Measurements from ENCODE around the gene POLR3B. TPM values are rescaled to one million over a fixed set of nuclear protein-coding genes. Genes with fewer than 3 reads are reported as not detected.
"Not testable (repeated sequence)": the region's sequence is repeated elsewhere in the genome, so short reads cannot be mapped to it uniquely, and the experiment has no call there.

POLR3B gene
- polyA plus RNA-seq, 4 donors, result 1.8 to 8.0 (median 4.0) TPM

GRCh38 chr12:106380954-106381353, 23.4 kb downstream of the POLR3B start:
- peaks cover 0 to 4% (median 0%) of the 10 kb centered on the region in 3 donors for H3K4me1 ChIP-seq (ENCODE audit: control insufficient read depth in 3 of 3, insufficient read depth in 2 of 3, low read depth in 1 of 3, low read length in 2 of 3)
- peaks cover 0 to 11% of the 10 kb centered on the region in 2 donors for H3K9me3 ChIP-seq (ENCODE audit: control insufficient read depth in 2 of 2, insufficient read depth in 1 of 2, low read depth in 1 of 2, low read length in 1 of 2)
- FAIRE-seq (no peak), DNase-seq (no peak)
- no peaks in the 10 kb centered on the region for H3K27me3 ChIP-seq (ENCODE audit: control insufficient read depth in 3 of 3, insufficient read depth in 3 of 3, low read length in 3 of 3)
- H3K27ac ChIP-seq (ENCODE audit: low read depth in 1 of 3, low read length in 2 of 3), result no peak overlapping the region
- no peak overlapping the region for H3K4me3 ChIP-seq (ENCODE audit: low read depth in 1 of 3, low read length in 3 of 3)
- 88 to 94% (median 93%) methylated on average over 1 of the region's 1 CpG for WGBS, 3 donors
- H3K36me3 ChIP-seq (ENCODE audit: control insufficient read depth in 3 of 3, insufficient read depth in 2 of 3, low read depth in 1 of 3, low read length in 3 of 3), result peaks cover 4 to 13% (median 7%) of the 10 kb centered on the region in 3 donors

GRCh38 chr12:106381866-106382265, 24.3 kb downstream of the POLR3B start:
- 78 to 85% (median 84%) methylated on average over 4 of the region's 4 CpGs for WGBS, 3 donors
- peaks cover 4 to 12% (median 7%) of the 10 kb centered on the region in 3 donors for H3K36me3 ChIP-seq (ENCODE audit: control insufficient read depth in 3 of 3, insufficient read depth in 2 of 3, low read depth in 1 of 3, low read length in 3 of 3)
- not testable (repeated sequence) for H3K27me3 ChIP-seq (ENCODE audit: control insufficient read depth in 3 of 3, insufficient read depth in 3 of 3, low read length in 3 of 3); H3K4me1 ChIP-seq (ENCODE audit: control insufficient read depth in 3 of 3, insufficient read depth in 2 of 3, low read depth in 1 of 3, low read length in 2 of 3); H3K27ac ChIP-seq (ENCODE audit: low read depth in 1 of 3, low read length in 2 of 3); FAIRE-seq; DNase-seq; H3K4me3 ChIP-seq (ENCODE audit: low read depth in 1 of 3, low read length in 3 of 3)
- H3K9me3 ChIP-seq (ENCODE audit: control insufficient read depth in 2 of 2, insufficient read depth in 1 of 2, low read depth in 1 of 2, low read length in 1 of 2), result peaks cover 0 to 11% of the 10 kb centered on the region in 2 donors

- H3K27ac ChIP-seq (ENCODE audit: low read depth in 1 of 3, low read length in 2 of 3), result no peak overlapping the region
- DNase-seq (no peak), FAIRE-seq (no peak)
- H3K4me1 ChIP-seq (ENCODE audit: control insufficient read depth in 3 of 3, insufficient read depth in 2 of 3, low read depth in 1 of 3, low read length in 2 of 3), result no peaks in the 10 kb centered on the region
- no peaks in the 10 kb centered on the region for H3K27me3 ChIP-seq (ENCODE audit: control insufficient read depth in 3 of 3, insufficient read depth in 3 of 3, low read length in 3 of 3)
- peaks cover 0 to 7% of the 10 kb centered on the region in 2 donors for H3K9me3 ChIP-seq (ENCODE audit: control insufficient read depth in 2 of 2, insufficient read depth in 1 of 2, low read depth in 1 of 2, low read length in 1 of 2)
- H3K4me3 ChIP-seq (ENCODE audit: low read depth in 1 of 3, low read length in 3 of 3), result no peak overlapping the region
- H3K36me3 ChIP-seq (ENCODE audit: control insufficient read depth in 3 of 3, insufficient read depth in 2 of 3, low read depth in 1 of 3, low read length in 3 of 3), result peaks cover 0 to 7% (median under 1%) of the 10 kb centered on the region in 3 donors
- 87 to 96% (median 94%) methylated on average over 5 of the region's 5 CpGs for WGBS, 3 donors
Observed at GRCh38 chr12:106386813-106387535, 29.4 kb downstream of the POLR3B start.

GRCh38 chr12:106387848-106388377, 30.4 kb downstream of the POLR3B start:
- H3K27ac ChIP-seq (ENCODE audit: low read depth in 1 of 3, low read length in 2 of 3), result no peak overlapping the region
- H3K9me3 ChIP-seq (ENCODE audit: control insufficient read depth in 2 of 2, insufficient read depth in 1 of 2, low read depth in 1 of 2, low read length in 1 of 2), result peaks cover 0 to under 1% of the 10 kb centered on the region in 2 donors
- H3K4me1 ChIP-seq (ENCODE audit: control insufficient read depth in 3 of 3, insufficient read depth in 2 of 3, low read depth in 1 of 3, low read length in 2 of 3), result no peaks in the 10 kb centered on the region
- H3K27me3 ChIP-seq (ENCODE audit: control insufficient read depth in 3 of 3, insufficient read depth in 3 of 3, low read length in 3 of 3), result no peaks in the 10 kb centered on the region
- H3K36me3 ChIP-seq (ENCODE audit: control insufficient read depth in 3 of 3, insufficient read depth in 2 of 3, low read depth in 1 of 3, low read length in 3 of 3), result peaks cover 0 to 7% (median 0%) of the 10 kb centered on the region in 3 donors
- DNase-seq (no peak), FAIRE-seq (no peak)
- 85 to 88% (median 88%) methylated on average over 1 of the region's 1 CpG for WGBS, 3 donors
- H3K4me3 ChIP-seq (ENCODE audit: low read depth in 1 of 3, low read length in 3 of 3), result no peak overlapping the region

- 87 to 92% (median 89%) methylated on average over 4 of the region's 4 CpGs for WGBS, 3 donors
- peaks cover 0 to 7% (median 0%) of the 10 kb centered on the region in 3 donors for H3K36me3 ChIP-seq (ENCODE audit: control insufficient read depth in 3 of 3, insufficient read depth in 2 of 3, low read depth in 1 of 3, low read length in 3 of 3)
- no peaks in the 10 kb centered on the region for H3K4me1 ChIP-seq (ENCODE audit: control insufficient read depth in 3 of 3, insufficient read depth in 2 of 3, low read depth in 1 of 3, low read length in 2 of 3)
- no peak for DNase-seq
- no peak for FAIRE-seq
- H3K9me3 ChIP-seq (ENCODE audit: control insufficient read depth in 2 of 2, insufficient read depth in 1 of 2, low read depth in 1 of 2, low read length in 1 of 2), result no peaks in the 10 kb centered on the region
- H3K27ac ChIP-seq (ENCODE audit: low read depth in 1 of 3, low read length in 2 of 3), result no peak overlapping the region
- H3K4me3 ChIP-seq (ENCODE audit: low read depth in 1 of 3, low read length in 3 of 3), result no peak overlapping the region
- no peaks in the 10 kb centered on the region for H3K27me3 ChIP-seq (ENCODE audit: control insufficient read depth in 3 of 3, insufficient read depth in 3 of 3, low read length in 3 of 3)
Observed at GRCh38 chr12:106389151-106389550, 31.6 kb downstream of the POLR3B start.

- no peaks in the 10 kb centered on the region for H3K4me1 ChIP-seq (ENCODE audit: control insufficient read depth in 3 of 3, insufficient read depth in 2 of 3, low read depth in 1 of 3, low read length in 2 of 3)
- DNase-seq, result no peak
- H3K27me3 ChIP-seq (ENCODE audit: control insufficient read depth in 3 of 3, insufficient read depth in 3 of 3, low read length in 3 of 3), result no peaks in the 10 kb centered on the region
- H3K4me3 ChIP-seq (ENCODE audit: low read depth in 1 of 3, low read length in 3 of 3), result no peak overlapping the region
- H3K36me3 ChIP-seq (ENCODE audit: control insufficient read depth in 3 of 3, insufficient read depth in 2 of 3, low read depth in 1 of 3, low read length in 3 of 3), result peaks cover 2 to 4% (median 4%) of the 10 kb centered on the region in 3 donors
- H3K9me3 ChIP-seq (ENCODE audit: control insufficient read depth in 2 of 2, insufficient read depth in 1 of 2, low read depth in 1 of 2, low read length in 1 of 2), result no peaks in the 10 kb centered on the region
- FAIRE-seq, result no peak
- no peak overlapping the region for H3K27ac ChIP-seq (ENCODE audit: low read depth in 1 of 3, low read length in 2 of 3)
- WGBS, 3 donors, result 71 to 92% (median 78%) methylated on average over 1 of the region's 1 CpG
Observed at GRCh38 chr12:106392759-106393158, 35.2 kb downstream of the POLR3B start.

- H3K4me3 ChIP-seq (ENCODE audit: low read depth in 1 of 3, low read length in 3 of 3), result no peak overlapping the region
- H3K36me3 ChIP-seq (ENCODE audit: control insufficient read depth in 3 of 3, insufficient read depth in 2 of 3, low read depth in 1 of 3, low read length in 3 of 3), result peaks cover 0 to 8% (median 0%) of the 10 kb centered on the region in 3 donors
- H3K27ac ChIP-seq (ENCODE audit: low read depth in 1 of 3, low read length in 2 of 3), result no peak overlapping the region
- no peaks in the 10 kb centered on the region for H3K9me3 ChIP-seq (ENCODE audit: control insufficient read depth in 2 of 2, insufficient read depth in 1 of 2, low read depth in 1 of 2, low read length in 1 of 2)
- no peak for FAIRE-seq
- H3K27me3 ChIP-seq (ENCODE audit: control insufficient read depth in 3 of 3, insufficient read depth in 3 of 3, low read length in 3 of 3), result no peaks in the 10 kb centered on the region
- DNase-seq, result no peak
- 85 to 89% (median 89%) methylated on average over 2 of the region's 2 CpGs for WGBS, 3 donors
- no peaks in the 10 kb centered on the region for H3K4me1 ChIP-seq (ENCODE audit: control insufficient read depth in 3 of 3, insufficient read depth in 2 of 3, low read depth in 1 of 3, low read length in 2 of 3)
Observed at GRCh38 chr12:106409878-106410277, 52.3 kb downstream of the POLR3B start.

GRCh38 chr12:106412563-106412962, 55.0 kb downstream of the POLR3B start:
- H3K36me3 ChIP-seq (ENCODE audit: control insufficient read depth in 3 of 3, insufficient read depth in 2 of 3, low read depth in 1 of 3, low read length in 3 of 3), result peaks cover 0 to 8% (median 2%) of the 10 kb centered on the region in 3 donors
- no peaks in the 10 kb centered on the region for H3K4me1 ChIP-seq (ENCODE audit: control insufficient read depth in 3 of 3, insufficient read depth in 2 of 3, low read depth in 1 of 3, low read length in 2 of 3)
- H3K27ac ChIP-seq (ENCODE audit: low read depth in 1 of 3, low read length in 2 of 3), result no peak overlapping the region
- H3K9me3 ChIP-seq (ENCODE audit: control insufficient read depth in 2 of 2, insufficient read depth in 1 of 2, low read depth in 1 of 2, low read length in 1 of 2), result no peaks in the 10 kb centered on the region
- FAIRE-seq (no peak), DNase-seq (no peak)
- no peak overlapping the region for H3K4me3 ChIP-seq (ENCODE audit: low read depth in 1 of 3, low read length in 3 of 3)
- H3K27me3 ChIP-seq (ENCODE audit: control insufficient read depth in 3 of 3, insufficient read depth in 3 of 3, low read length in 3 of 3), result no peaks in the 10 kb centered on the region
- WGBS, 3 donors, result 97 to 100% (median 97%) methylated on average over 1 of the region's 1 CpG
